ENCODE data around the gene UTP11. TPM values are rescaled to one million over a fixed set of nuclear protein-coding genes. Genes with fewer than 3 reads are reported as not detected.
A peak's percentile ranks its signal among the peaks of the same experiment; 100 is the strongest.

UTP11 gene
- total RNA-seq, 1 donor: 18.2 TPM

DNA sequence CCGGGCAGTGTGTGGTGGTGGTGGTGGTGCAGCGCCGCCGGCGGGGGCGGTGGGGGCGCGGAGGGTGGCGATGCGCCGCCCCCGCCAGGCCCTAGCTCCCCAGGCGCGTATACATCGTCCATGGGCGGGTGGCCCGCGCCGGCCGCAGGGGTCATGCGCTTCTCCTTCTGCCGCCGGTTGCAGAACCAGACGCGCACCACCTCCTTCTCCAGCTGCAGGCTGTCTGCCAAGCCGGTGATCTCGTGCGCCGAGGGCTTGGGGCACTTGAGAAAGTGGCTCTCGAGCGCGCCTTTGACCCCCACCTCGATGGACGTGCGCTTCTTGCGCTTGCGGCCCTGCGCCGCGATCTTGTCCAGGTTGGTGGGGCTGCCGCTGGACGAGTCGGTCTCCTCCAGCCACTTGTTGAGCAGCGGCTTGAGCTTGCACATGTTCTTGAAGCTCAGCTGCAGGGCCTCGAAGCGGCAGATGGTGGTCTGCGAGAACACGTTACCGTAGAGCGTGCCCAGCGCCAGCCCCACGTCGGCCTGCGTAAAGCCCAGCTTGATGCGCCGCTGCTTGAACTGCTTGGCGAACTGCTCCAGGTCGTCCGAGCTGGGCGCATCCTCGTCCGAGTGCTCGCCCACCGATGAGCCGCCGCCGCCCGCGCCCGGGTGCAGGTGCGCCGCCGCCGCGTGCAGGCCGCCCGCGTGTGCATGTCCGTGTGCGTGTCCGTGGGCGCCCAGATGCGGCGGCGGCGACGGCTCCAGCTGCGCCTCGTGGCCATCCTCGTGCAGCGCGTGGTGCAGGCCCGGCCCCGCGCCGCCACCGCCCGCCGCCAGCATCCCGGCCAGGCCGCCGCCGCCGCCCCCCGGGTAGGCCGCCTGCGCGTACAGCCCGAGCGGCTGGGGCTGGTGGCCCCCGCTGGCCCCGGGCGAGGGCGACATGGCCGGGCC lies 33.1 kb downstream of the UTP11 start:
- peaks cover 17% of the 10 kb centered on the region for H3K4me1 ChIP-seq (ENCODE audit: insufficient read depth, low read length)
- H3K4me3 ChIP-seq (ENCODE audit: low read length): no peak overlapping the region
- H3K27me3 ChIP-seq (ENCODE audit: insufficient read depth, low read length): peaks cover 54% of the 10 kb centered on the region
- no peaks in the 10 kb centered on the region for H3K9me3 ChIP-seq (ENCODE audit: low read depth, low read length)

DNA sequence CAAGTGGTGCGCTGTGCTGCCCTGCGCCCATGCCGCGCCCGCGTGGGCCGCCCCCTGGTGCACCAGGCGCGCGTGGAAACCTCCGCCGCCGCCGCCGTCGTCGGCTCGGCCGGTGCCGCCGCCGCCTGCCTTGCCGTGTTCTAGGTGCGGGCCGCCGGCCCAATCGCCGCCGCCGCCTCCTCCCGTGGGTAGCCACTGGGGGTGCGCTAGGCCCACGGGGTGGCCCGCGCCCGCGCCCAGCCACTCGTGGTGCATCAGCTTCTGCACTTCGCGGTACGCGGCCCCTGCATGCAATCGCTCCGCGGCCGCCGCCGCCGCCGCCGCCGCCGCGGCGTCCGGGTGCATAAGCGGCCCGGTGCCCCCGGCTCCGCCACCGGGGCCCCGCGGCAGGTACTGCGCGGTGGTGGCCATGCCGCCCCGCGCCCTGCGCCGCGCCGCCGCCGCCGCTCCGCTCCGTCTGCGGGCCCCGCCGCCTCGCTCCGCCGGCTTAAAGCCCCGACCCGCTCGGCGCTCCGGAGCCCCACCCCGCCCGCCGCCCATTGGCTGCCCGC lies 33.9 kb downstream of the UTP11 start, which contains the start of gene POU3F1:
POU3F1 (minus strand) TSS at position 461 of the 551 bp plus-strand sequence; CDS start at position 411, 50 bp downstream.
- Histone ChIP-seq H3K4me3 (ENCODE audit: low read length) (peak within 1 kb of the TSS; percentile 20), H3K9me3 (ENCODE audit: low read depth, low read length) (no peaks in the 10 kb centered on the region), H3K27me3 (ENCODE audit: insufficient read depth, low read length) (peaks cover 49% of the 10 kb centered on the region), H3K4me1 (ENCODE audit: insufficient read depth, low read length) (peaks cover 17% of the 10 kb centered on the region)

DNA sequence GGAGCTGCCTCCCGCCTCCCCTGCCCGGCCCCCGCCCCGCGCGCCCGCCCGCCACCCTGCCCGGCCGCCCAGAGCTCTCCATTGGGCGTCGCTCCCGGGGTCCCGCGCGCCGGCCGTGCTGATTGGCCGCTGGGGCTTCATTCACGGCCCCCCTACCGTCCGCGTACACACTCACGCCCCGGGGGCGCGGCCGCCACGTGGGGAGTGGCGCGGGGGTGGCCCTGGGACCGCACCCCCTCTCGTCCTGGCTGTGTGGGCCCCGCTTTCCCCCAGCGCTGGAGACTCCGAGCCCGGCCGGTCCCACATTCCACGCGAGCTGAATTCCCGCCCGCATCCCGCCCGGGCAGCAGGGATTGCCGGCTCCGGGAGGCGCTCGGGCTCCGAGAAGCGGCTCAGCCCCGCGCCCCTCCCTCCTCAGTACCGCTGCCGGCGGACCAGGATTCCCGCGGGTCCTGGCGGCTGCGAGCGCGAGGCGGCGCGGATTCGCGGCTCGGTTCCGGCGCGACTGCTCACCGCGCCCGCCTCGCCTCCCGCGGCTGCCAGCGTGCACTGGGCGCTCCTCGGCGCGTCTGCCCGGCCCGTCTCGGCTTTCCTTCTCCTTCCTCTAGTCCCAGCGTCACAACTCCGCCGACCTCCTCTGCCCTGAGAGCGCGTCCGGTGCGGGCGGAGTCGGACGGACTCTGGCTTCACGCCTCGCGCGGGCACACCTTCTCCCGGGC lies 34.5 kb downstream of the UTP11 start:
- peaks cover 43% of the 10 kb centered on the region for H3K27me3 ChIP-seq (ENCODE audit: insufficient read depth, low read length)
- H3K4me1 ChIP-seq (ENCODE audit: insufficient read depth, low read length): peaks cover 17% of the 10 kb centered on the region
- H3K9me3 ChIP-seq (ENCODE audit: low read depth, low read length): no peaks in the 10 kb centered on the region
- peak overlapping the region; percentile 20 for H3K4me3 ChIP-seq (ENCODE audit: low read length)

DNA sequence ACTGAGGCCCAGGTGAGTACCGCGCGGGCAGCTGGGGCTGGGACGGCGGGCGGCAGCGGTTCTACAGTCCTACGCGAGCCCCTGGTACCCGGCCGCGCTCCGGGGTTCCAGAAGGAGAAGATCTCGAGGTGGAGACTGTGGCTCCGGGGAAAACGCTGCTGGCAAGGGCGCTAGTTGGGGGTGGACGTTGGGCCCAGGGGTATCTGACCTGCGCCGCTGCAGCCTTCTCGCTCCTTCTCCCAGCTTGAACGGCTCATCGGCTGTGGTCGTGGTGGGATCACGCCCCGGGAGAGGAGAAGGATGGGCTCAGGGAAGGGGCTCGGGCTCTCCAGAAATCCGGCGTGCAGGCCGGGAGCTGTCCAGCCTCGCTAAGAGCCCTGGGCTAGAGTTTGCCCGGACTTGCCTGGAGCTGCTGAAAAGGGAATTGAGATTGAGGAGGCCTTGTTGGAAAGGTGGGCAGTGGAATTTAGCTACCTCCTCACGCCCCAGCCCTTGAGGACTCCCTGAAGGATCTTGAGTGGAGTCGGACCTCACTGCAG lies 35.1 kb downstream of the UTP11 start:
- H3K9me3 ChIP-seq (ENCODE audit: low read depth, low read length): no peaks in the 10 kb centered on the region
- H3K4me3 ChIP-seq (ENCODE audit: low read length): no peak overlapping the region
- peaks cover 37% of the 10 kb centered on the region for H3K27me3 ChIP-seq (ENCODE audit: insufficient read depth, low read length)
- peaks cover 17% of the 10 kb centered on the region for H3K4me1 ChIP-seq (ENCODE audit: insufficient read depth, low read length)

DNA sequence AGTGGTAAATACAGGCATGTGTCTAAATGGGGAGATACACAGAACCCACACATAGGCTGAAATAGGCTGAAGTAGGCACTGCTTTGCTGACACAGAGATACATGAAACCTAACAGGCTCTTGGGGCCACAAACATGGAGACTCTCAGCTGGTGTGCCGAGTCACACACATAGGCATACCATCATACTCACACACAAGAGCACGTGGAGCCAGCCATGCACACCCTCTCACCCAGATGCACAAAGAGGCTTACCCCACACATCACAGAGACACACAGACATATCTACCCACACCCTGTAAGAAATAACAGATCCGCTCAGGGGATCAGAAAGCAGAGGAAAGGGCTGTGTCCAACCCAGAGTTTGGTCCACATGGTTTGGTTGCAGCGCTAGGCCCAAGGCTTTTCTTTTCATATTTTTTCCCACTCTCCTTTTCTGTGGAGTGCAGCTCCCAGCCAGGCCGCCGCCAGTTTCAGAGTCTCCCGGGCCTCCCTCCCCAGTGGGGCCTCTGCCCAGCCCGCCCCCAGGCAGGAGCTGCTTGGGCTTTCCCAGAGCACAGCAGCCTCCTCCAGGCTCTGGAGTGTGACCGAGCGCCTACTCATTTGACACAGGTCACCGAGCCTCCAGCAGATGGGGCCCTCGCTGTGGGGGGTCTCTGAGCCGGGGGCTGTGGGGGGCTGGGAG lies 38.0 kb downstream of the UTP11 start:
- Histone ChIP-seq H3K9me3 (ENCODE audit: low read depth, low read length) (no peaks in the 10 kb centered on the region), H3K27me3 (ENCODE audit: insufficient read depth, low read length) (peaks cover 14% of the 10 kb centered on the region), H3K4me3 (ENCODE audit: low read length) (no peak overlapping the region), H3K4me1 (ENCODE audit: insufficient read depth, low read length) (peaks cover 3% of the 10 kb centered on the region)

DNA sequence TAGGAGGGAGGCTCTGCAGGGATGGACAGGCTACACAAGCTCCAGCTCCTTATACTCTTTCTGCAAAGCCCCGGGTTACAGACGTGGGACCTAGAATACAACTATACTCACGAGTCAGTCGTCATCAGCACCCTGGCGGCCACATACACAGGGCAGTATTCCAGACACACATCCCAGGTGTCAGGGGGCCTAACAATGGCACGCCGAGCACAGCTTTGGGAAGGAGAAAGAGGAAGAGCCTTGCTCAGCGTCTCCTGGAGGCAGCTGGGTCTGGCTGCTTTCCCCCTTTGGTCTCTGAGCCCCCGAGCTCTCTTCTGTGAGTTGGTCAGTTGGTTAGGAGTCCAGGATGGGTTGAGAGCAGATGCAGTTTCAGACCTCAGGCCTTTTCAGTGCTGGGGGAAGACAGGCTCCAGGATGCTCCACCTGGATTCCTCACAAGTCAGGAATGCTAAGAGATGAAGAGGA lies 38.6 kb downstream of the UTP11 start:
- no peaks in the 10 kb centered on the region for H3K4me1 ChIP-seq (ENCODE audit: insufficient read depth, low read length)
- H3K9me3 ChIP-seq (ENCODE audit: low read depth, low read length): no peaks in the 10 kb centered on the region
- peaks cover 12% of the 10 kb centered on the region for H3K27me3 ChIP-seq (ENCODE audit: insufficient read depth, low read length)
- H3K4me3 ChIP-seq (ENCODE audit: low read length): no peak overlapping the region

DNA sequence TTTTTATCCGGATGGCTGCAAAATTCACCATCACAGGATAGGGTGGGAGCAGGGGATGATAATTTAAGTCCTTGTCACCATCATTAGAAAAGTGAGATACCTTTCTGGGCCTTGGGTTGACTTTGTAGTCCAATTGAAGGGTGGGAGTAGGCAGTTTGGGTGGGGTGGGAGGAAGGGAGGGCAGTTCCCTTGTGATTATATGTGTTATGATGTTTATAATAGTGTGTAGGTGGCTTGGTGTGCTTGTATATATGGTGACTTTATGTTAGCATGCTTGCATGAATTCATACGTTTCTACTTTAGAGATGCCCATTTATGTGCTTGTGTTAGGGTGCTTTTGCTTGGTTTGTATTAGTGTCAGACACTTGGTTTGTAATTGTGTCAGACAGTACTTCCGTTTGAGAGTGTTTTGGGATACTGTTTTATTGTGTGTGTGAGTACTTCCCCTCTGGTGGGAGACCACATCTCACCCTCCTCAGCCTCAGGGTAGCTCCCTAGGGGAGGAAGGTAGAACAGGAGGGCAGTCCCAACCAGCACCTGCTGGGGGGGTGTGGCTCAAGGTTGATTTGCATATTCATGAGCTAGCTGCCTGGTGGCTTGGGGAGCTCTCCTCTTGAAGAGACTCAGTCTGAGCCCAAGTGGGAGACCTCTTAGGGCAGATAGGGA lies 40.3 kb downstream of the UTP11 start:
- Histone ChIP-seq H3K27me3 (ENCODE audit: insufficient read depth, low read length) (peaks cover 7% of the 10 kb centered on the region), H3K4me3 (ENCODE audit: low read length) (no peak overlapping the region), H3K4me1 (ENCODE audit: insufficient read depth, low read length) (no peaks in the 10 kb centered on the region), H3K9me3 (ENCODE audit: low read depth, low read length) (no peaks in the 10 kb centered on the region)

DNA sequence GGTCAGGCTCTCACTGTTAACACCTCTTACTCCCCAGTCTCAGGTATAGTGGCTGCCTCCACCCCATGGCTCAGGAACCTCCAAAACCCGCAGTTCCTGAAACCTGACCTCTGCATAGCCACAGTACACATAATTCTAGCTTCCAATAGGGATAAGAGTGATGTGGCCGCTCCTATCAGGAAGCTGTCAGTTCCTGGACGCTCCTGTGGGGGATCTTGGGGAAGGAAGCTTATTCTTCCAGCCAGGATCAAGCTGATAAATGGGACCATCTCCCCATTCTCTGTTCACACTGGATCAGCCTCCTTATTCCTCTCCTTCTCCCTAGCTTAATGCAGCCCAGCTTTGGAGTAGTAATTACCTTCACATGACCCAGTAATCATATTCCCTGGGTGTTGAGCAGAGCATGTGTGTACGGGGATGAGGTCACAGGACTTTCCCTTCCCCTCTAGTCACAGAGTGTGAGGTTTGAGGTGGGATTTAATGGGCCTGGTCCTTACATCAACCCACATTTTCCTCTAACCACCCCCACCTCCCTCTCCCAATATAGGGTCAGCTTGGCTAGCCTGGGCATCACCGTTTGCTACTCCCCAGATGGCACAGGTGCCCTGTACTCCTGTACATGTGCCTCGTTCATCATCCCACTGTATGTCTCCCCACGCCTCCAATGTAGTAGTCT lies 41.0 kb downstream of the UTP11 start:
- Histone ChIP-seq H3K27me3 (ENCODE audit: insufficient read depth, low read length) (no peaks in the 10 kb centered on the region), H3K4me3 (ENCODE audit: low read length) (no peak overlapping the region), H3K4me1 (ENCODE audit: insufficient read depth, low read length) (no peaks in the 10 kb centered on the region), H3K9me3 (ENCODE audit: low read depth, low read length) (no peaks in the 10 kb centered on the region)

DNA sequence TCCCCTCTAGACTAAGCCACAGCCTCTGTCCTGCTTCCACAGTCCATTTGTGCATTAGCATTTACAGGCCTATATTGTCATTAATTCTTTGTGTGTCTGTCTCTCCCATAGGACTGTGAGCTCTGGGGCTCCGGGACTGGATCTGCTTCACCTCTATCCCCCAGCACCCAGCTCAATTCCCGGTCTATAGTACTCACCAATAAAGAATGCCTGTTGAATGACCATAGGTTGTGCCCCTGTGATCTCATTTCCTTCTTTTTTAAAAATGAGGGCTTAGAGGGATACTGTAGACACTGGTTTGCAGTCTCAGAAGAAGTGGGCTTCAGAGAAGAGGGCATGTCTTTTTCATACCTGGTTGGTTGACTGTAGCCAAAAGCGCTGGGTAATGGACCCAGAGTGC lies 42.9 kb downstream of the UTP11 start:
- no peak overlapping the region for H3K4me3 ChIP-seq (ENCODE audit: low read length)
- H3K9me3 ChIP-seq (ENCODE audit: low read depth, low read length): no peaks in the 10 kb centered on the region
- no peaks in the 10 kb centered on the region for H3K4me1 ChIP-seq (ENCODE audit: insufficient read depth, low read length)
- no peaks in the 10 kb centered on the region for H3K27me3 ChIP-seq (ENCODE audit: insufficient read depth, low read length)

DNA sequence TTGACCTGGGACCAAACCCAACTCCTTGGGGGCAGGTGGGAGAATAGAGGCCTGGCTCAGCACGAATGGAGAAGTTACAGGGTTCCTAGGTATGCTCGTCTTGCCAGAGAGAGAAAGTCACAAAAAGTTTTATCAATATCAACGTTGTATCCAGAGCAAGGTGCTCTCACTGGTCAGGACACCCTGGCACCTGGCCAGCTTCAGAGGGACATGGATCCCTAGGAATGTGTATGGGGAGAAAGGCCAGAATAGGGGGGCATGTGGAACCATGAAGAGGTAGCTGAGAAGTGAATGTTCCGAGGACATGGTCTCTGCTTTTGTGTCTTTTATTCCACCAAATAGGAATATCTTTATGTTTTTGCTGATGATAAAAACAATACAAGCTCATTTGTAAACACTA lies 43.4 kb downstream of the UTP11 start:
- Histone ChIP-seq H3K9me3 (ENCODE audit: low read depth, low read length) (no peaks in the 10 kb centered on the region), H3K27me3 (ENCODE audit: insufficient read depth, low read length) (no peaks in the 10 kb centered on the region), H3K4me3 (ENCODE audit: low read length) (no peak overlapping the region), H3K4me1 (ENCODE audit: insufficient read depth, low read length) (no peaks in the 10 kb centered on the region)

DNA sequence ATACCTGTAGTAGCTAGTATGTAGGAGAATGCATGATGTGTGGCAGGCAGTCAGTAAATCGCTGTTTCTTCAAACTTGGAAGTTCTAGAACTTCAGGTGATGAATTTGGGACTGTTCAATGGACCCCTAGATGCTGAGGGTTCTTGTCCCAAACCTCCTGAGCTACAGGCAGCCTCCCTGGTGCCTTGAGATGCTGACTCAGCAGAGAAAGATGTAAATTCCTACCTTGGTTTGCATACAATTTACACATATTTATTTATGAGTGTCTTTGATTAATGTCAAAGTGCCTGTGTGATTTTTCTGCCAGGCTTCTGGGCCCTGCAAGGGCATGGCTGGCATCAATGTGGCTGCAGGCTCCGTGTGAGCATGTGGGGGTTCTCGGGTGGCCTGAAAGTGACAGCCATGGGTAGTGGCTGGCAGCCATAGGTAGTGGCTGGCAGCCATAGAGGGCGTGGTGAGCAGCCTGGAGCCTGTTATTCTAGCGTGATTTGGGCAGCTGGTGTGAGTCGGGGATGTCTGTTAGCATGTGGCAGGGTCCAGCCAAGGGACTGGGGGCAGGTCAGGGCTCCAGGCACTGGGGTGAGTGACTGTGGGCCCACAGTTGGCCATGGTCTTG lies 47.2 kb downstream of the UTP11 start:
- Histone ChIP-seq H3K9me3 (ENCODE audit: low read depth, low read length) (no peaks in the 10 kb centered on the region), H3K27me3 (ENCODE audit: insufficient read depth, low read length) (no peaks in the 10 kb centered on the region), H3K4me3 (ENCODE audit: low read length) (no peak overlapping the region), H3K4me1 (ENCODE audit: insufficient read depth, low read length) (no peaks in the 10 kb centered on the region)

DNA sequence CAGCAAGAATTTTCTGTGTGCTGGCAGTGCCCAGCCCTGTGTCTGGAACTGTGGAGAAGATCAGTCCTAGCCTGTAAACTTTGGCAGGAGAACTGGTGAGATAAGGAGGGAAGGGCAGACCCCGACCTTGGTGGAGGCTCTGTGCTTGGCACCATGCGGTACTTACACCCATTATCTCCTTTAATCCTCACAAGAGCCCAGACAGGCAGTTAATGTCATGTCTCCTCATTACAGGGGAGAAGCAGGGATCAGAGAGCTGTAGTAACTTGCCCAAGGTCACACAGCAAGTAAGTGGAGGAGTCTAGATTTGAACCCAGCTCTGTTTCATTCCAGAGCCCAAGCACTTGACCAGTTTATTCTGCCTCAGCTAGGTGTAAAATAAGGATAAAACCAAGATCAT lies 48.0 kb downstream of the UTP11 start:
- H3K27me3 ChIP-seq (ENCODE audit: insufficient read depth, low read length): no peaks in the 10 kb centered on the region
- no peaks in the 10 kb centered on the region for H3K9me3 ChIP-seq (ENCODE audit: low read depth, low read length)
- H3K4me1 ChIP-seq (ENCODE audit: insufficient read depth, low read length): no peaks in the 10 kb centered on the region
- no peak overlapping the region for H3K4me3 ChIP-seq (ENCODE audit: low read length)

DNA sequence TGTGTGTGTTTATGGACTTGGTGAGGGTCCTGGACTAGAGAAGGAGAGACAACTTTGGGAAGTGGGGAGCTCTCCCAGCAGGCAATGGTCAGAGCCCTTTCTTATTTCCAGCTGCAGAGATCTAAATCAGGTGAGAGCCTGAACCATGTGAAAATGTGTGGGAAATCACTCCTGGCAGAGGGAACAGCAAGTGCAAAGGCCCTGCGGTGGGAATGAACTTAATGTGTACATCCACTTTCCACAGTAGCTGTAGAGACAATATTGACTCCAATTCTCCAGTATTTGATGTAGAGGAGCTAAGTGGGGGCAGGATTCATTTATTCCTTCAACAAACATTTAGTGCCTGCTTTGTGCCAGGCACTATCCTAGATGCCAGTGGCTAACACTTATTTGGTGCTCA lies 48.8 kb downstream of the UTP11 start:
- H3K4me3 ChIP-seq (ENCODE audit: low read length): no peak overlapping the region
- H3K9me3 ChIP-seq (ENCODE audit: low read depth, low read length): no peaks in the 10 kb centered on the region
- H3K27me3 ChIP-seq (ENCODE audit: insufficient read depth, low read length): no peaks in the 10 kb centered on the region
- no peaks in the 10 kb centered on the region for H3K4me1 ChIP-seq (ENCODE audit: insufficient read depth, low read length)

All from mononuclear cell (primary cell).